HCT116 (cell line): ENCODE measurements around the gene AGBL1. TPM values are rescaled to one million over a fixed set of nuclear protein-coding genes. Genes with fewer than 3 reads are reported as not detected.

ENCODE experiments used
- ATAC-seq: fragments of 200-7000 bp; cut with Tn5 transposase; 2 replicates; pipeline ENCODE4 v1.9.1; 2020; ENCODE audit warnings: mild to moderate bottlenecking, moderate library complexity
- BruUV-seq: library from RNA; stranded (reverse); fragments of 400-500 nt; replicated peaks from 2 replicates; lab custom pipeline; 2021; lab: Mats Ljungman, UMichigan
- CTCF ChIA-PET: fragments of 300-600 bp; sonication (Branson Sonifier 250); formaldehyde crosslinking; loops from one replicate; lab custom pipeline; 2021; ENCODE audit warnings: antibody characterized with exemption; lab: Charles Lee
- POLR2A ChIA-PET: fragments of 300-600, 350-600 bp; sonication (Branson Sonifier 250); formaldehyde crosslinking; loops from one replicate; lab custom pipeline; 2021; ENCODE audit warnings: antibody characterized with exemption; lab: Charles Lee
- RAD21 ChIA-PET, 2 experiments: fragments of 300-600 bp; sonication (Branson Sonifier 250); formaldehyde crosslinking; loops; one replicate each; lab custom pipeline; 2023; ENCODE audit warnings: low total read pairs in 2 of 2; ENCODE audit not compliant: uncharacterized antibody in 2 of 2, unreplicated experiment in 2 of 2, low non-redundant PET in 1 of 2; lab: Charles Lee
- DNase-seq: peaks from one replicate; pipeline ENCODE4 v3.0.0-alpha.2; 2010; ENCODE audit warnings: low read depth, low spot score
- H2AFZ ChIP-seq: fragments of 200-600 bp; shearing (Covaris generic), sonication (generic); 2 replicates; pipeline ENCODE4 v1.6.1; 2017; ENCODE audit warnings: low read depth, mixed run types, mixed read lengths, antibody characterized with exemption, low read length; ENCODE audit not compliant: poor library complexity, severe bottlenecking
- H3K27ac ChIP-seq: 2 replicates; pipeline ENCODE4 v1.5.1; 2012; ENCODE audit warnings: low read depth, low read length
- H3K27me3 ChIP-seq: fragments of 200-600 bp; sonication (generic); 2 replicates; pipeline ENCODE4 v1.6.1; 2016; ENCODE audit warnings: mixed run types, low read length, mixed read lengths; ENCODE audit not compliant: insufficient read depth
- H3K36me3 ChIP-seq, 2 experiments: fragments of 200-500 bp in 1 of 2; fragments of 200-600 bp in 1 of 2; sonication (Bioruptor generic) in 1 of 2; sonication (generic) in 1 of 2; 2 replicates each; pipeline versions ENCODE4 v1.5.1 to v1.6.1; 2014 to 2016; ENCODE audit warnings: low read length in 2 of 2, inconsistent platforms in 1 of 2, mixed read lengths in 1 of 2, mixed run types in 1 of 2; ENCODE audit not compliant: insufficient read depth in 2 of 2, control insufficient read depth in 1 of 2
- H3K4me1 ChIP-seq, 2 experiments: fragments of 200-600 bp in 1 of 2; sonication (generic) in 1 of 2; 2 replicates each; pipeline versions ENCODE4 v1.5.1 to v1.6.1; 2012 to 2017; ENCODE audit warnings: low read length in 2 of 2, inconsistent platforms in 1 of 2, mild to moderate bottlenecking in 1 of 2, mixed read lengths in 1 of 2, mixed run types in 1 of 2, moderate library complexity in 1 of 2; ENCODE audit not compliant: insufficient read depth in 2 of 2, control insufficient read depth in 1 of 2
- H3K4me2 ChIP-seq: fragments of 200-600 bp; sonication (generic); 2 replicates; pipeline ENCODE4 v1.6.1; 2017; ENCODE audit warnings: mixed run types, low read length, mixed read lengths
- H3K4me3 ChIP-seq, 2 experiments: fragments of 200-600 bp in 1 of 2; sonication (generic) in 1 of 2; replicated peaks in 1 of 2; 2 replicates each; pipeline ENCODE4 v1.5.1; 2011 to 2016; ENCODE audit warnings: low read length in 2 of 2, control low read depth in 1 of 2, low read depth in 1 of 2, mild to moderate bottlenecking in 1 of 2, mixed read lengths in 1 of 2, mixed run types in 1 of 2
- H3K79me2 ChIP-seq: fragments of 200-600 bp; sonication (generic); 2 replicates; pipeline ENCODE4 v1.6.1; 2017; ENCODE audit warnings: mild to moderate bottlenecking, mixed run types, low read length, moderate library complexity, mixed read lengths; ENCODE audit not compliant: insufficient read depth
- H3K9ac ChIP-seq: fragments of 200-600 bp; sonication (generic); 2 replicates; pipeline ENCODE4 v1.6.1; 2016; ENCODE audit warnings: low read length, mixed read lengths
- H3K9me2 ChIP-seq: fragments of 200-600 bp; sonication (generic), shearing (Covaris generic); 2 replicates; pipeline ENCODE4 v1.6.1; 2017; ENCODE audit warnings: mixed run types, mild to moderate bottlenecking, moderate library complexity; ENCODE audit not compliant: insufficient read depth
- H3K9me3 ChIP-seq, 2 experiments: fragments of 200-500 bp in 1 of 2; fragments of 200-600 bp in 1 of 2; sonication (Bioruptor generic) in 1 of 2; sonication (generic) in 1 of 2; 2 replicates each; pipeline ENCODE4 v1.6.1; 2014 to 2017; ENCODE audit warnings: low read length in 2 of 2, mixed read lengths in 2 of 2, inconsistent platforms in 1 of 2, low read depth in 1 of 2, mild to moderate bottlenecking in 1 of 2, mixed run types in 1 of 2, moderate library complexity in 1 of 2; ENCODE audit not compliant: control insufficient read depth in 1 of 2, insufficient read depth in 1 of 2
- H4K20me1 ChIP-seq: fragments of 200-600 bp; sonication (generic), shearing (Covaris generic); 2 replicates; pipeline ENCODE4 v1.6.1; 2017; ENCODE audit warnings: mixed run types, mild to moderate bottlenecking, moderate library complexity; ENCODE audit not compliant: insufficient read depth
- CBX3 ChIP-seq: IDR thresholded peaks from 2 replicates; pipeline ENCODE4 v1.6.1; 2012; ENCODE audit warnings: low read depth
- CEBPB ChIP-seq: IDR thresholded peaks from 2 replicates; pipeline ENCODE4 v1.6.1; 2012; ENCODE audit warnings: low read depth
- CTCF ChIP-seq, 3 experiments: fragments of 200-600 bp in 1 of 3; sonication (generic) in 1 of 3; IDR thresholded peaks in 2 of 3; conservative IDR thresholded peaks in 1 of 3; 2 replicates each; pipeline ENCODE4 v1.5.1; 2012 to 2017; ENCODE audit warnings: low read depth in 2 of 3, low read length in 2 of 3, antibody characterized with exemption in 1 of 3, borderline replicate concordance in 1 of 3, control low read depth in 1 of 3, mild to moderate bottlenecking in 1 of 3, mixed read lengths in 1 of 3, mixed run types in 1 of 3, moderate library complexity in 1 of 3; ENCODE audit not compliant: insufficient read depth in 1 of 3
- EGR1 ChIP-seq: IDR thresholded peaks from 2 replicates; pipeline ENCODE4 v1.6.1; 2012; ENCODE audit warnings: low read depth
- ELF1 ChIP-seq: IDR thresholded peaks from 2 replicates; pipeline ENCODE4 v1.6.1; 2012; ENCODE audit warnings: low read depth, borderline replicate concordance
- EZH2 ChIP-seq: fragments of 200-600 bp; sonication (generic); IDR thresholded peaks from 2 replicates; pipeline ENCODE4 v1.6.1; 2017; ENCODE audit warnings: antibody characterized with exemption, mixed run types
- EZH2phosphoT487 ChIP-seq: fragments of 200-600 bp; IDR thresholded peaks from 2 replicates; pipeline ENCODE4 v1.6.1; 2018; ENCODE audit warnings: antibody characterized with exemption, borderline replicate concordance
- FOSL1 ChIP-seq: IDR thresholded peaks from 2 replicates; pipeline ENCODE4 v1.6.1; 2012; ENCODE audit warnings: low read depth
- JUND ChIP-seq: IDR thresholded peaks from 2 replicates; pipeline ENCODE4 v1.6.1; 2012
- MAX ChIP-seq: IDR thresholded peaks from 2 replicates; pipeline ENCODE4 v1.6.1; 2012
- RAD21 ChIP-seq: IDR thresholded peaks from 2 replicates; pipeline ENCODE4 v1.6.1; 2012; ENCODE audit warnings: low read depth, mild to moderate bottlenecking
- REST ChIP-seq: IDR thresholded peaks from 2 replicates; pipeline ENCODE4 v1.6.1; 2012; ENCODE audit warnings: low read depth
- SIN3A ChIP-seq: IDR thresholded peaks from 2 replicates; pipeline ENCODE4 v1.6.1; 2012; ENCODE audit warnings: low read depth
- SP1 ChIP-seq: IDR thresholded peaks from 2 replicates; pipeline ENCODE4 v1.6.1; 2012; ENCODE audit warnings: low read depth
- TCF7L2 ChIP-seq: IDR thresholded peaks from 2 replicates; pipeline ENCODE4 v1.7.0; 2011; ENCODE audit warnings: borderline replicate concordance, inconsistent platforms; ENCODE audit not compliant: insufficient read depth, insufficient read length; ENCODE audit errors: extremely low read depth
- YY1 ChIP-seq: IDR thresholded peaks from 2 replicates; pipeline ENCODE4 v1.6.1; 2011; ENCODE audit warnings: low read length, low read depth, moderate library complexity, mild to moderate bottlenecking; ENCODE audit not compliant: insufficient replicate concordance; ENCODE audit errors: extremely low read depth
- ZBTB33 ChIP-seq: IDR thresholded peaks from 2 replicates; pipeline ENCODE4 v1.6.1; 2011; ENCODE audit warnings: mild to moderate bottlenecking, low read length, moderate library complexity; ENCODE audit not compliant: insufficient replicate concordance; ENCODE audit errors: extremely low read depth
- ZFX ChIP-seq: fragments of 450-650 bp; IDR thresholded peaks from 2 replicates; pipeline ENCODE4 v1.6.1; 2017
- intact Hi-C: fragments of 100-400 bp; cut with micrococcal nuclease; formaldehyde crosslinking; loops from 2 replicates; pipeline ENCODE4 v1.10.0; 2022
- total RNA-seq: library from RNA; stranded (reverse); gene quantifications from one replicate; pipeline ENCODE4 v1.2.1, GENCODE V29; 2021; ENCODE audit not compliant: unreplicated experiment

The AGBL1 gene
- total RNA-seq, 1 experiment from 2014 or later: not detected

- TF ChIP-seq CTCF (IDR thresholded peaks at IDR 0.05 in 2 of 3, conservative IDR thresholded peaks at IDR 0.05 in 1 of 3; ENCODE audit: borderline replicate concordance in 1 of 3, insufficient read depth in 1 of 3, low read depth in 2 of 3, low read length in 2 of 3) (no peak), CBX3 (no peak), ELF1 (no peak), EZH2 (no peak), EGR1 (no peak), YY1 (no peak), TCF7L2 (no peak)
Measured at GRCh38 chr15:86040356-86041033, 39.2 kb upstream of the AGBL1 start (continued).

DNA sequence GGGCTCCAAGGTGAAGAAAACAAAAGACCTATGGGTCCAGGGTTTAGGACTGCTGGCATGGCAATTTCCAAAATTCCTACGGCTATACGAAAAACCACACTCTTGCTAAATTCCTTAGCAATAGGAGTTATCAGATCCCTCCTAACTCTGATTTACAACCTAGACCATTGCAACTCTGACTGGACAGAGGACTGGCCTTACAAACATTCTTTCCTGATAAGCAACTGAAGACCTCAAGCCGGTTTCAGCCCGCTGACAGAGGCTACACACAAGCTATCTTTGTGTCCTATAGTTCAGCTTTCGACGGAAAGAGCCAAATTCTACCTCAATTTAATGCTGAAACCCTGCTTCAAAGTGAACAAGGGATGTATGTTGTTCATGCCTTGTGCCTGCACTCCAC lies 38.3 kb upstream of the AGBL1 start:
- H3K4me2 ChIP-seq: no peak overlapping the region
- H3K27ac ChIP-seq: no peak overlapping the region
- 0 out of 2 replicates have a peak, but pooled peaks cover 3% of the 10 kb centered on the region for H3K27me3 ChIP-seq
- H3K9ac ChIP-seq: no peak overlapping the region
- no peaks in the 10 kb centered on the region for H4K20me1 ChIP-seq
- no peak overlapping the region for H2AFZ ChIP-seq
- no peaks in the 10 kb centered on the region for H3K36me3 ChIP-seq
- BruUV-seq: no TSS peak
- no peaks in the 10 kb centered on the region for H3K9me2 ChIP-seq
- ChIA-PET CTCF (no interaction called here), RAD21 (no interaction called here), POLR2A (no interaction called here)
- H3K4me1 ChIP-seq: no peaks in the 10 kb centered on the region
- no peaks in the 10 kb centered on the region for H3K9me3 ChIP-seq
- no peak overlapping the region for H3K4me3 ChIP-seq
- no peaks in the 10 kb centered on the region for H3K79me2 ChIP-seq
- DNase-seq (no peak), ATAC-seq (no peak)
- intact Hi-C loops: no loop called here
- TF ChIP-seq JUND: no peak
- no peak for TF ChIP-seq MAX
- no peak for TF ChIP-seq FOSL1
- TF ChIP-seq CBX3: no peak
- TF ChIP-seq ZBTB33: no peak
- no peak for TF ChIP-seq SIN3A
- TF ChIP-seq ZFX: no peak
- no peak for TF ChIP-seq EZH2phosphoT487
- TF ChIP-seq SP1: no peak
- no peak for TF ChIP-seq REST
- TF ChIP-seq RAD21: no peak
- TF ChIP-seq EGR1: no peak
- no peak for TF ChIP-seq EZH2
- TF ChIP-seq ELF1: no peak
- no peak for TF ChIP-seq CEBPB
